ENCODE results near the gene CDC37. TPM values are rescaled to one million over a fixed set of nuclear protein-coding genes. Genes with fewer than 3 reads are reported as not detected.
"Not testable (repeated sequence)": the region's sequence is repeated elsewhere in the genome, so short reads cannot be mapped to it uniquely, and the experiment has no call there.

Gene CDC37
- total RNA-seq, 2 donors from 2014 or later = 228 to 368 TPM

- Mint-ChIP-seq H3K27ac (no peak overlapping the region), H3K4me1 (ENCODE audit: low read depth in 2 of 2) (peaks cover 12 to 19% of the 10 kb centered on the region in 2 donors), H3K27me3 (no peaks in the 10 kb centered on the region), H3K9me3 (no peaks in the 10 kb centered on the region), H3K36me3 (peaks cover 5% of the 10 kb centered on the region), H3K4me3 (no peak overlapping the region)
- ATAC-seq = no peak
- peak; percentile 18 for DNase-seq (ENCODE audit: low spot score)
These were observed 28.4 kb downstream of the CDC37 start for GRCh38 chr19:10374931-10375330.

- no peak overlapping the region for H3K27ac Mint-ChIP-seq
- peaks cover 7% of the 10 kb centered on the region for H3K36me3 Mint-ChIP-seq
- no peaks in the 10 kb centered on the region for H3K27me3 Mint-ChIP-seq
- H3K4me1 Mint-ChIP-seq (ENCODE audit: low read depth in 2 of 2) = peaks cover 6 to 12% of the 10 kb centered on the region in 2 donors
- H3K9me3 Mint-ChIP-seq = no peaks in the 10 kb centered on the region
- ATAC-seq (no peak), DNase-seq (ENCODE audit: low spot score) (no peak)
- H3K4me3 Mint-ChIP-seq = no peak overlapping the region
These were observed 30.7 kb downstream of the CDC37 start for GRCh38 chr19:10372690-10373089.

GRCh38 chr19:10368101-10368803 is 35.1 kb downstream of the CDC37 start:
- Mint-ChIP-seq H3K27ac (no peak overlapping the region), H3K4me1 (ENCODE audit: low read depth in 2 of 2) (peaks cover 6 to 11% of the 10 kb centered on the region in 2 donors), H3K4me3 (no peak overlapping the region), H3K9me3 (no peaks in the 10 kb centered on the region), H3K27me3 (no peaks in the 10 kb centered on the region), H3K36me3 (peaks cover 7% of the 10 kb centered on the region)
- DNase-seq (ENCODE audit: low spot score) = peak; percentile 39
- no peak for ATAC-seq

- H3K27ac Mint-ChIP-seq, ATAC-seq, H3K36me3 Mint-ChIP-seq, H3K27me3 Mint-ChIP-seq, H3K9me3 Mint-ChIP-seq, H3K4me3 Mint-ChIP-seq: not testable (repeated sequence)
- peaks cover 6 to 11% of the 10 kb centered on the region in 2 donors for H3K4me1 Mint-ChIP-seq (ENCODE audit: low read depth in 2 of 2)
- peak; percentile 15 for DNase-seq (ENCODE audit: low spot score)
These were observed 36.3 kb downstream of the CDC37 start for GRCh38 chr19:10366950-10367512.

GRCh38 chr19:10365518-10365917 is 37.8 kb downstream of the CDC37 start:
- no peak overlapping the region for H3K4me3 Mint-ChIP-seq
- no peaks in the 10 kb centered on the region for H3K9me3 Mint-ChIP-seq
- peaks cover 7% of the 10 kb centered on the region for H3K36me3 Mint-ChIP-seq
- peak; percentile 59 for DNase-seq (ENCODE audit: low spot score)
- peaks cover 6 to 16% of the 10 kb centered on the region in 2 donors for H3K4me1 Mint-ChIP-seq (ENCODE audit: low read depth in 2 of 2)
- no peaks in the 10 kb centered on the region for H3K27me3 Mint-ChIP-seq
- no peak overlapping the region for H3K27ac Mint-ChIP-seq
- ATAC-seq = no peak

GRCh38 chr19:10364644-10365043 is 38.7 kb downstream of the CDC37 start:
- peak; percentile 46 for DNase-seq (ENCODE audit: low spot score)
- no peak for ATAC-seq
- Mint-ChIP-seq H3K36me3 (peaks cover 6% of the 10 kb centered on the region), H3K27me3 (no peaks in the 10 kb centered on the region), H3K27ac (no peak overlapping the region), H3K9me3 (no peaks in the 10 kb centered on the region), H3K4me1 (ENCODE audit: low read depth in 2 of 2) (peaks cover 6 to 16% of the 10 kb centered on the region in 2 donors), H3K4me3 (no peak overlapping the region)

GRCh38 chr19:10363789-10364281 is 39.5 kb downstream of the CDC37 start:
- Mint-ChIP-seq H3K4me1 (ENCODE audit: low read depth in 2 of 2) (peaks cover 0 to 12% of the 10 kb centered on the region in 2 donors), H3K9me3 (no peaks in the 10 kb centered on the region), H3K27ac (peak overlapping the region in 1 of 2 donors; percentile 6), H3K36me3 (no peaks in the 10 kb centered on the region), H3K27me3 (no peaks in the 10 kb centered on the region), H3K4me3 (no peak overlapping the region)
- DNase-seq (ENCODE audit: low spot score) = peak; percentile 59
- ATAC-seq = peak; percentile 54 to 75

- H3K4me3 Mint-ChIP-seq = no peak overlapping the region
- DNase-seq (ENCODE audit: low spot score) (peak; percentile 45), ATAC-seq (no peak)
- H3K9me3 Mint-ChIP-seq = no peaks in the 10 kb centered on the region
- H3K27me3 Mint-ChIP-seq = no peaks in the 10 kb centered on the region
- peaks cover 0 to 12% of the 10 kb centered on the region in 2 donors for H3K4me1 Mint-ChIP-seq (ENCODE audit: low read depth in 2 of 2)
- no peaks in the 10 kb centered on the region for H3K36me3 Mint-ChIP-seq
- H3K27ac Mint-ChIP-seq = no peak overlapping the region
These were observed 41.1 kb downstream of the CDC37 start for GRCh38 chr19:10362259-10362658.

DNA sequence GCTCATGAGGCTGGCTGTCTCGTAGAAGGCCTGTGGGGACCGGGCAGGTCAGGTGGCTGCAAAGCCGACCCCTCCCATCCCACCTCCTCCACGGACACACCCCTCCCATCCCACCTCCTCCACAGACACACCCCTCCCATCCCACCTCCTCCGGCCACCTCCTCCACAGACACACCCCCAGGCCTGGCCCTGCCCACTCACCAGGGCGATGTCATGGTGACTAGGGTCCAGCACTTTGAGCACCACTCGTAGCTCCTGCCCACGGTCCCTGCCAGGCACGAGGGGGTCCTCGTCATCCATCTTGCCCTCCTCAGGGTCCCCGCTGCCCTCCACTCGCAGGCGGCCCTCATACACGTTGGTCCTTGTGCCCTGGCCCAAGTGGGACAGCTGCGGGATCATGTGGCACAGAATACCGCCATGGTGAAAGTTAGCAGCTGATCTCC is 41.8 kb downstream of the CDC37 start:
- DNase-seq (ENCODE audit: low spot score) (peak; percentile 55), ATAC-seq (peak in 1 of 2 donors; percentile 9)
- no peaks in the 10 kb centered on the region for H3K9me3 Mint-ChIP-seq
- H3K27ac Mint-ChIP-seq = no peak overlapping the region
- no peaks in the 10 kb centered on the region for H3K36me3 Mint-ChIP-seq
- H3K4me3 Mint-ChIP-seq = no peak overlapping the region
- peaks cover 0 to 12% of the 10 kb centered on the region in 2 donors for H3K4me1 Mint-ChIP-seq (ENCODE audit: low read depth in 2 of 2)
- H3K27me3 Mint-ChIP-seq = no peaks in the 10 kb centered on the region

DNA sequence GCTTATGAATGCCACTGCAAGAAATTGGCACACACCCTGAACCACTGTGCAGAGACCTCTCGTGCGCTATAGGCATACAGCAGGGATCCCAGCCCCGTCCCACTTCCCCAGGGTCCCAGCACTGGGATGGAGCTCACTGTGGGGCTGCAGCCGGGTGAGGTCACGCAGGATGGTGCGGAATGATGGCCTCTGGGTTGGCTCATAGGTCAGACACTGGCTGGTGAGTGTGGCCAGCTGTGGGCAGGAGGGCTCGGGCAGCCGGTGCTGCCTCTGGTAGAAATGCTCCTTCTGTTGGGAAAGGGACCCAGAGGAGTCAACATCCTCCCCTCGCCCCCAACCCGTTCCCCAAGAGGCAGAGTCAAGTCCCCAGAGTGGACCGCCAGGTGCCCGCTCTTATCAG is 46.9 kb downstream of the CDC37 start:
- H3K9me3 Mint-ChIP-seq = no peaks in the 10 kb centered on the region
- no peak overlapping the region for H3K4me3 Mint-ChIP-seq
- peak; percentile 49 for DNase-seq (ENCODE audit: low spot score)
- no peaks in the 10 kb centered on the region for H3K36me3 Mint-ChIP-seq
- H3K4me1 Mint-ChIP-seq (ENCODE audit: low read depth in 2 of 2) = peaks cover 0 to 5% of the 10 kb centered on the region in 2 donors
- H3K27me3 Mint-ChIP-seq = no peaks in the 10 kb centered on the region
- no peak overlapping the region for H3K27ac Mint-ChIP-seq
- no peak for ATAC-seq

DNA sequence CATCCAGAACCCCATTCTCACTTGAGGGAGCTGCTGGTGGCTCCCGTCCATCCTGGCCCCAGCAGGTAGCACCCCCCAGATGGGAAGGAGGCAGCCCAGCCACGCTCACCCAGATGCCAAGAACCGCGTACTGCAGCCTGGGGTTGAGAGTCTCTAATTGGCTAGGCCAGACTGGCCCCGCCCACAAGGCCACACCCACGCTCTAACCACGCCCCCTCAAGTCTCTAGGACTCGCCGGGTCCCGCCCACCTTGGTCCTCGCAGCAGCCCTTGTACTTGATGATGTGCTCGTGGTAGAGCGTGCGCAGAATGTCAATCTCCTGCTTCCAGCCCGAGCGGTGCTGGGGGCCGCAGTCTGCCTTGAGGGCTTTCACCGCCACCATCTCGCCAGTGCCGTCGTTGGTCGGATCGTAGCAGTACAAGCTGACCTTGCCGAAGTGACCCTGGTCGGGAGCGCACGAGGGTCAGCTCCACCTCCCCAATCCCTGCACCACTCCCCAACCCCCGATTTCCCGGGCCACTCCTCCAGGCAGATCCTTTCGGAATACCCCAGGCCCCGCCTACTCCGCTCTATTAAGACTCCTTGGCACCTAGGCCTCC is 49.5 kb downstream of the CDC37 start:
- Mint-ChIP-seq H3K36me3 (no peaks in the 10 kb centered on the region), H3K4me1 (ENCODE audit: low read depth in 2 of 2) (no peaks in the 10 kb centered on the region), H3K27me3 (no peaks in the 10 kb centered on the region), H3K27ac (peak overlapping the region in 1 of 2 donors; percentile 63), H3K4me3 (no peak overlapping the region), H3K9me3 (no peaks in the 10 kb centered on the region)
- ATAC-seq (peak; percentile 57 to 65), DNase-seq (ENCODE audit: low spot score) (peak; percentile 62)

DNA sequence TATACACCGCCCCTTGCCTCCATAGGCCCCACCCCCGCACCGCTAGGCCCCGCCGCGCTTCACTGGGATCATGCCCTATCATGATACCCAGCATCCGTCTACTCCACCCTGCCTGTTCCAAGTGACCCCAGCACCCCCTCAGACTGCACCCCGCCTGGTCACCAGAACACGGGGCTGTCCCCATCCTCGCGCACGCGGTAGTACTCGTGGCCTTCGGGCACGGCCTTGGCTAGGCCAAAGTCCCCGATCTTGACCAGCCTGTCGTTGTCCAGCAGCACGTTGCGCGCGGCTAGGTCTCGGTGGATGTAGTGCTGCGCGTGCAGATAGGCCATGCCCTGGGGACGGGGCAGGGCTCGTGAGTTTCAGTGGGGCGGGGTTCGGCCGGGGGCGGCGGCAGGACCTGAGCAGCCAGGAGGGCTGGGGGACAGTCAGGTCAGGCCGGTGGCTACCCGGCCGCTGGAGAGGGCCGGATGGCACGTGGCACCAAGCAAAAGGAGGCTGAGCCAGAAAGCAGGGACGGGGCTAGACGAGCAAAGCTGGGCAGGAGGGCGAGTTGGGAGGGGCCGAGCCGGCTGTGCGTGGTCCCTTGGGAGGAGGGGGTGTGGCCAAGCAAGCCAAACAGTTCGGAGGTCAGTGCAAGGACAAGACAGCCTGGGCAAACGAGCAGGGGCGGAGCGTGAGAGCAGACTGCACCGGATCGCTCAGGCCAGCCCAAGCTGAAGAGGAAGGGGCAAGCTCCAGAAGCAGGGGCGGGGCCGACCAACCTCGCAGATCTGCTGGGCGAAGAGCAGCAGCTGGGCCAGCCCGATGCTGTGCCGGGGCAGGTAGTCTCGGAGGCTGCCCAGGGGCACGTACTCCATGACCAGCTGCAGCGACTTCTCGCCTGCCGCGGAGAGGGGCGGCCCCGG is 50.3 kb downstream of the CDC37 start:
- Mint-ChIP-seq H3K4me3 (no peak overlapping the region), H3K27ac (no peak overlapping the region), H3K9me3 (no peaks in the 10 kb centered on the region), H3K27me3 (no peaks in the 10 kb centered on the region), H3K4me1 (ENCODE audit: low read depth in 2 of 2) (no peaks in the 10 kb centered on the region), H3K36me3 (no peaks in the 10 kb centered on the region)
- ATAC-seq = peak in 1 of 2 donors; percentile 6
- no peak for DNase-seq (ENCODE audit: low spot score)

GRCh38 chr19:10346509-10346908 is 56.8 kb downstream of the CDC37 start:
- Mint-ChIP-seq H3K4me1 (ENCODE audit: low read depth in 2 of 2) (no peaks in the 10 kb centered on the region), H3K27me3 (no peaks in the 10 kb centered on the region), H3K4me3 (no peak overlapping the region), H3K27ac (no peak overlapping the region), H3K36me3 (no peaks in the 10 kb centered on the region), H3K9me3 (no peaks in the 10 kb centered on the region)
- no peak for ATAC-seq
- no peak for DNase-seq (ENCODE audit: low spot score)
